ENCODE data around the gene IPP. TPM values are rescaled to one million over a fixed set of nuclear protein-coding genes. Genes with fewer than 3 reads are reported as not detected.

IPP gene
- polyA plus RNA-seq, 1 donor (not counting 4 experiments of a cell fraction or from before 2014, with no cell fraction given), result 10.0 TPM

GRCh38 chr1:45753248-45754037, 3.0 kb upstream of the IPP start:
- H3K9me3 ChIP-seq (ENCODE audit: control insufficient read depth, low read depth, low read length), result no peaks in the 10 kb centered on the region
- no peak for TF ChIP-seq EZH2 (IDR thresholded peaks at IDR 0.05; ENCODE audit: low read length)
- TF ChIP-seq, protein P1, sequence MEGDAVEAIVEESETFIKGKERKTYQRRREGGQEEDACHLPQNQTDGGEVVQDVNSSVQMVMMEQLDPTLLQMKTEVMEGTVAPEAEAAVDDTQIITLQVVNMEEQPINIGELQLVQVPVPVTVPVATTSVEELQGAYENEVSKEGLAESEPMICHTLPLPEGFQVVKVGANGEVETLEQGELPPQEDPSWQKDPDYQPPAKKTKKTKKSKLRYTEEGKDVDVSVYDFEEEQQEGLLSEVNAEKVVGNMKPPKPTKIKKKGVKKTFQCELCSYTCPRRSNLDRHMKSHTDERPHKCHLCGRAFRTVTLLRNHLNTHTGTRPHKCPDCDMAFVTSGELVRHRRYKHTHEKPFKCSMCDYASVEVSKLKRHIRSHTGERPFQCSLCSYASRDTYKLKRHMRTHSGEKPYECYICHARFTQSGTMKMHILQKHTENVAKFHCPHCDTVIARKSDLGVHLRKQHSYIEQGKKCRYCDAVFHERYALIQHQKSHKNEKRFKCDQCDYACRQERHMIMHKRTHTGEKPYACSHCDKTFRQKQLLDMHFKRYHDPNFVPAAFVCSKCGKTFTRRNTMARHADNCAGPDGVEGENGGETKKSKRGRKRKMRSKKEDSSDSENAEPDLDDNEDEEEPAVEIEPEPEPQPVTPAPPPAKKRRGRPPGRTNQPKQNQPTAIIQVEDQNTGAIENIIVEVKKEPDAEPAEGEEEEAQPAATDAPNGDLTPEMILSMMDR (optimal IDR thresholded peaks at IDR 0.05 in 1 of 3, IDR thresholded peaks at IDR 0.05 in 1 of 3, conservative IDR thresholded peaks at IDR 0.05 in 1 of 3; ENCODE audit: extremely low read depth in 1 of 3, insufficient read depth in 2 of 3, low read length in 3 of 3), result no peak
- H3K9me1 ChIP-seq (ENCODE audit: control insufficient read depth, extremely low read depth, insufficient read depth, low read length), result no peaks in the 10 kb centered on the region
- dilution Hi-C loops (cut with MboI; ENCODE audit: extremely low pct_ligation_motif_present, low sequenced_read_pairs), result no loop called here
- no peaks in the 10 kb centered on the region for H3K36me3 ChIP-seq (ENCODE audit: control insufficient read depth in 2 of 2, extremely low read depth in 1 of 2, insufficient read depth in 2 of 2, low read length in 2 of 2)
- H4K20me1 ChIP-seq (ENCODE audit: control insufficient read depth, extremely low read depth, insufficient read depth, low read length), result no peaks in the 10 kb centered on the region
- no peak for DNase-seq (ENCODE audit: low read depth, low spot score)
- no peak overlapping the region for H3K4me3 ChIP-seq (ENCODE audit: control insufficient read depth in 2 of 3, extremely low read depth in 1 of 3, insufficient read depth in 2 of 3, low read depth in 1 of 3, low read length in 3 of 3)
- no peak overlapping the region for H3K27ac ChIP-seq (ENCODE audit: control insufficient read depth, insufficient read depth, low read length)
- H3K4me2 ChIP-seq (ENCODE audit: control insufficient read depth, extremely low read depth, insufficient read depth, low read depth, low read length), result no peak overlapping the region
- no peak overlapping the region for H2AFZ ChIP-seq (ENCODE audit: control insufficient read depth, low read length)
- peaks cover 8% of the 10 kb centered on the region for H3K4me1 ChIP-seq (ENCODE audit: control insufficient read depth, extremely low read depth, insufficient read depth, low read length)
- no peak for FAIRE-seq
- no peak overlapping the region for H3K9ac ChIP-seq (ENCODE audit: control insufficient read depth, extremely low read depth, insufficient read depth, low read length)
- no peaks in the 10 kb centered on the region for H3K27me3 ChIP-seq (ENCODE audit: control insufficient read depth, extremely low read depth, insufficient read depth, low read length)
- no peaks in the 10 kb centered on the region for H3K79me2 ChIP-seq (ENCODE audit: control insufficient read depth, insufficient read depth, low read length)

- DNase-seq (ENCODE audit: low read depth, low spot score) (no peak), FAIRE-seq (no peak)
- dilution Hi-C loops (cut with MboI; ENCODE audit: extremely low pct_ligation_motif_present, low sequenced_read_pairs), result no loop called here
- Histone ChIP-seq H3K36me3 (ENCODE audit: control insufficient read depth in 2 of 2, extremely low read depth in 1 of 2, insufficient read depth in 2 of 2, low read length in 2 of 2) (no peaks in the 10 kb centered on the region), H3K9me3 (ENCODE audit: control insufficient read depth, low read depth, low read length) (no peaks in the 10 kb centered on the region), H3K79me2 (ENCODE audit: control insufficient read depth, insufficient read depth, low read length) (no peaks in the 10 kb centered on the region), H3K27ac (ENCODE audit: control insufficient read depth, insufficient read depth, low read length) (no peak overlapping the region), H3K4me2 (ENCODE audit: control insufficient read depth, extremely low read depth, insufficient read depth, low read depth, low read length) (no peak overlapping the region), H3K27me3 (ENCODE audit: control insufficient read depth, extremely low read depth, insufficient read depth, low read length) (no peaks in the 10 kb centered on the region), H3K4me3 (ENCODE audit: control insufficient read depth in 2 of 3, extremely low read depth in 1 of 3, insufficient read depth in 2 of 3, low read depth in 1 of 3, low read length in 3 of 3) (no peak overlapping the region), H4K20me1 (ENCODE audit: control insufficient read depth, extremely low read depth, insufficient read depth, low read length) (no peaks in the 10 kb centered on the region), H3K9me1 (ENCODE audit: control insufficient read depth, extremely low read depth, insufficient read depth, low read length) (no peaks in the 10 kb centered on the region), H2AFZ (ENCODE audit: control insufficient read depth, low read length) (no peak overlapping the region), H3K9ac (ENCODE audit: control insufficient read depth, extremely low read depth, insufficient read depth, low read length) (no peak overlapping the region), H3K4me1 (ENCODE audit: control insufficient read depth, extremely low read depth, insufficient read depth, low read length) (peaks cover 8% of the 10 kb centered on the region)
- no peak for TF ChIP-seq EZH2 (IDR thresholded peaks at IDR 0.05; ENCODE audit: low read length)
- TF ChIP-seq, protein P1 (optimal IDR thresholded peaks at IDR 0.05 in 1 of 3, IDR thresholded peaks at IDR 0.05 in 1 of 3, conservative IDR thresholded peaks at IDR 0.05 in 1 of 3; ENCODE audit: extremely low read depth in 1 of 3, insufficient read depth in 2 of 3, low read length in 3 of 3), result no peak
Observed at GRCh38 chr1:45752441-45753052, 2.1 kb upstream of the IPP start.
